ENCODE data around the gene MOXD1.
"Not testable (repeated sequence)": the region's sequence is repeated elsewhere in the genome, so short reads cannot be mapped to it uniquely, and the experiment has no call there.

The MOXD1 gene

DNA sequence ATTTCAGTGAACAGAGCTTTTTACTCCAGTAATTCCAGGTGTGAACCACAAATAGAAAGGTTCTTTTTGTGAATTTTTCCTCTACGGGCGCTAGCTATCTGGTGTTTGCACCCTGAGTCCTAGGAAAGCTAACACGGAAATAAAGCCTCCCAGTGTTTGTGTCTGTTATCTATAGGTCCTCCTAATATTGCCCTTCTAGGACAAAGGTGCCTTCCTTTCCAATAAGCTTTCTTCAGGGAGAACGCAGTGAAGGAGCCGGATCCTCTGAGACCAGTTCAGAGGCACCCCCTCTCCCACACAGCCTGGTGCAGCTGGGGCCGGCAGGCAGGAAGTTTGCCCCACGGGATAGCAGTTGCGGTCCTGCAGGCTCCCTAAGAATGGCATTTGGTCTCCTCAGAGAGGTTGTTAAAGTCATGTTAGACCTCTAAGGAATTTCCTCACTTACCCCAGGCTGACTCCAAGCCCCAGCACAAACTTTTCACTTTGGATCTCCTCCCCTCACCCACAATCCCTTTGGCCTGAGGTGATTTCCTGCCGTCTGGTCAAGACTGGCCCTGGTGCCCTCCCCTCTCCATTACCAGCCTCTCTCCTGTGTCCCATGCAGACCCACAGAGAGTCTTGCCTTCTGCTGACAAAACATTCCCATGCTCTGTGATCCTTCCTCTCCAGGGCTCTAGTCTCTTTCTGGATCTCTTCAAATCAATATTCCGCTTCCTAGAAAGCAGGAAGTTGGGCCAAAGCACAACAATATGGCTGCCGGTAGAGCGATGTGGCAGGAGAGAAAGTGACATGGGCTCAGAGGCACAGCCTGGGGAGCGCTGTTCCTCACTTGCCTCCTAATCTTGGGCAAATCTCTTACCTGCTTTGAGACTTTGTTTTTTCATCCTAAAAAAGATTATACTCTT, 126.0 kb downstream of the MOXD1 start:
- DNase-seq: no peak

DNA sequence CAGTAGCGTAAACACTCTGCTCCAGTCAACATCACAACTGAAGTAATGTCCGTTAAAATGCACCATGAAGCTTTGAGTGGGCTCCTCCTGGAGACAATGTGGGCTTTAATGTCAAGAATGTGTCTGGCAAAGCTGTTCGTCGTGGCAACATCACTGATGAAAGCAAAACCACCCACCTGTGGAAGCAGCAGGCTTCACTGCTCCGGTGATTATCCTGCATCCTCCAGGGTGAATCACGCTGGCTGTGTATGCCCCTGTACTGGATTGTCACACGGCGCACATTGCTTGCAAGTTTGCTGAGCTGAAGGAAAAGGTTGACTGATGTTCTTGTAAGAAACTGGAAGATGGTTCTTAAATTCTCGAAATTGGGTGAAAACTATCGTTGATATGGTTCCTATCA, 128.5 kb downstream of the MOXD1 start:
- no peak for DNase-seq

DNA sequence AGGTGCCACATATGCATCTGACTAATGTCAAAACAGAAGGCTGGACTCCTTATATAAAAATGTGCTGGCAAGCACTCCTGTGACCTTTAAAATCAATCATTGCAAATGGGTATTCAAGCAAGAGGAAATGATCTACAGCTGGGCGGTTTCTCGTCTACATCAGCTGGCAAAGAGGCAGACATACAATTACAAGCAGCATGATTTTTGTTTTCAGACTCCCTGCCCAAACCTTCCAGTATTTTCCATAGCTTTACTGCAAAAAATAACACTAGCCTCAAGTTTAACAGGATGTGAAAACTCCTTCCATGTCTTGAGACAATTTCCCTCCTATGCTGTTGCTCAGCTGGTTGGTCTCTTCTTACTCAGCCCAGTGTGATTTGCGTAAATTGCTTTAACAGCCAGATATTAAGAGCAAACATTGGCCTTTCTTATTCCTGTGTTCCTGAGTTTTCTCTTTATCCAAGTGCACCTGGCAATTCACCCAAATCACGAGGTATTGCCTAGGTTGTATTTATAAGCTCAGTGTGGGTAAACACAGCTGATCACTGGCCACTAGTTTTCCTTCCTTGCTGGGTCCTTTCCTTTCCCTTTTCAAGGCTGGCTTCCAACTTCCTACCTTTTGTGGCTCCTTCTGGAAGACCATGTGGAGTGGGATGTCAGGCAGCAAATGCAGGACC, 130.4 kb downstream of the MOXD1 start:
- no peak for DNase-seq

DNA sequence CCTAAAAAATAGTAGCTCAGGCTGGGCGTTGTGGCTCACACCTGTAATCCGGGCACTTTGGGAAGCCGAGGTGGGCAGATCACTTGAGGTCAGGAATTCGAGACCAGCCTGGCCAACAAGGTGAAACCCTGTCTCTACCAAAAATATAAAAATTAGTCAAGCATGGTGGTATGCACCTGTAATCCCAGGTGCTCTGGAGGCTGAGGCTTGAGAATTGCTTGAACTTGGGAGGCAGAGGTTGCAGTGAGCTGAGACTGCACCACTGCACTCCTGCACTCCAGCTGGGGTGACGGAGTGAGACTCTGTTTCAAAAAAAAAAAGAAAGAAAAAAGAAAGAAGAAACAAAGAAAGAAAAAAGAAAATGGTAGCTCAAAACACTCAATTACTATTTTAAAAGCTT, 132.6 kb downstream of the MOXD1 start:
- DNase-seq: not testable (repeated sequence)

DNA sequence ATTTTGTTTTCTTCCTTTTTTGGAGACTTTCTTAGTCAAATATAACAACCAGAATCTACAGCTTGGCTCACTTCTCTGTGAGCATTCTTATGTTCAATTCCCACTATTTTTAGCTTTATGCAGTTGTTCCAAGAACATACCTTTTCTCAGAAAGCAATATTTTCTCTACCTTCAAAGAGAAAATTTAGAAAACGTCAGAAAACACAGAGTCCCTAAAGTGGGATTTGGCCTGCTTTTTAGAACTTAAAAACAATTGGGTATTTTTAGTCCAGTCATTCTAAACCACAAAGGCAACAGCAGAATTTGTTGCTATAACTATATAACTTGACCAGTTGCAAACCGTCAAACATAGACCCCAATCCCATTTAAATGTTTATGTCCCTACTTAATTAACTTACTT, 133.1 kb downstream of the MOXD1 start:
- no peak for DNase-seq

DNA sequence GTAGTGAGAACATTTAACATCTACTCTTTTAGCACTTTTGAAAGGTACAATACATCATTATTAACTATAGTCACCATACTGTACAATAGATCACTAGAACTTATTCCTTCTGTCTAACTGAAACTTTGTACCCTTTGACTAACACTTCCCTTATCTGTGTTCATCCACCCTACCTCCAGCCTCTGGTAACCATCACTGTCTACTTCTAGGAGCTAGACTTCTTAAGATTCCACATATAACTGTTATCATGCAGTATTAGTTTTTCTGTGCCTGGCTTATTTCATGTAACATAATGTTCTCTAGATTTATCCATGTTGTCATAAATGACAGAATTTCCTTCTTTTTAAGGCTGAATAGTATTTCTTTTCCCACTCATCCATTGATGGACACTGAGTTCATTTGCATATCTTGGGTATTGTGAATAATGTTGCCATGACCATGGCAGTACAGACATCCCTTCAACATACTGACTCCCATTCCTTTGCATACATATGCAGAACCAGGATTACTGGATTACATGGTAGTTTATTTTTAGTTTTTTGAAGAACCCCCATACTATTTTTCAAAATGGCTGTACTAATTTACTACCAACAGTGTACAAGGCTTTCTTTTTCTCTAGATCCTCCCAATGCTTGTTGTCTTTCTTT, 135.7 kb downstream of the MOXD1 start:
- no peak for DNase-seq

DNA sequence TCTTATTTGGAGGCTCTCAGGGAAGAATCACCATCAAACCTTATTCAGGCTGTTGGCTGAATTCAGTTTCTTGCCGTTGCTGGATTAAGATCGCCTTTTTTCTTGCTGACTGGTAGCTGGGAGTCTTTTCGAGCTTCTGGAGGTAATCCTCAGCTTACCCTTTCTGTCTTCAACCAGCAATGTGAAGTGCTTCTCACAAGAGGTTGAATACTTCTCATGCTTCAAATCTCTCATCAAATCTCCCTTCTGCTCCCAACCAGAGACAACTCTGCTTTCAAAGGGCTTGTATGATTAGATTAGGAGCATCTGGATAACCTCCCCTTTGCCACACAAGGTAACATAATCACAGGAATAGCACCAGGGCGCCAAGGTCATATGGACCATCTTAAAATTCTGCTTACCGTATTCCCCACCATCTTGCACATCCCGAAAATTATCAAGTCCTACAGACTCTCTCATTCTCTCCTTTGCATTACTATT, 137.2 kb downstream of the MOXD1 start:
- DNase-seq: no peak

DNA sequence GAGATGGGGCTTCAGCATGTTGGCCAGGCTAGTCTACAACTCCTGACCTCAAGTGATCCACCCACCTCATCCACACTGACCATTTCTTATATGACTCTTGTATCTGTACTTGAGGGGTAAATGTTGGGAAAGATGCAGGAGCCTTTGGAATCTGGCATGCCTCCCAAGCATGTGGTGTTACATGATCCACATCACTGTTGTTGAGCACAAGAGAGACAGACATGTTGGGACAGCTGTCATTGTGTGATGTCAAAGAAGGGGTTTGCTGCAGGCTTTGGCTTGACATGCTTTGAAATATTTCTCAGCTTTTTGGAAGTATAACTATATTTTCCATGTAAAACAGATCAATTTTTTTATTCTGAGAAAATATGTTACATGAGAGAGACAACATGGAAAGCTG, 139.9 kb downstream of the MOXD1 start:
- DNase-seq: no peak

DNA sequence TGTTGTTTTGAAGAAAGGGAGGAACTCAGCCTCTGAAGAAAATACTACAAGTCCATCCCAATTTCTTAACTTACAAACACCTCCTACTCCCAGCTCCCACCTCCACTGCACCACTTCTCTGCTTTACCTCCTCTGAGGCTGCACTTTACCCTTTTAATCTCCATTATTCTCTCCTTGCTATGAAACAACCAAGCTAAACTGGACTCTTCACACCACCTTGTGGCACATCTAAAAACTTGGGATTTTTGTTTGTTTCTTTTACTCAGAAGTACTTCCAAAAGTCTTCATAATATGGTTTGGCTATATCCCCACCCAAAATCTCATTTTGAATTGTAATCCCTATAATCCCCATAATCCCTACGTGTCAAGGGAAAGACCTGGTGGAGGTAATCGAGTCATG, 142.2 kb downstream of the MOXD1 start:
- no peak for DNase-seq

DNA sequence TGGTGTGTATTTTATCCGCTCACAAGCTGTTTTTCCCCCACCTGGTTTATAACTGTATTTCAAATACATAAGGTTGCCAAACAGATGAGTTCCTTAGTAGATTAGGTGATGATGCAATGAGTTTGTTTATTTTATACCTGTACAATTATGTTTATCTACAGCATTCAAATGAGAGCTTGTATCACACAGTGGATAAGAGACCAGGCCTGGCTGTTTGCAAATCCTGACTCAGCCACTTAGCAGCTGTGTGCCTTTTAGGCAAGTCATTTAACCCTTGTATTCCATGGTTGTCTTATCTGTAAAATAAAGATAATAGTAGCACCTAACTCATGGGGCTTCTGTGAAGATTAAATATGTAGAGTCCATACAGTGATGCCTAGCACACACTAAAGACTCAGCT, 143.7 kb downstream of the MOXD1 start:
- no peak for DNase-seq

DNA sequence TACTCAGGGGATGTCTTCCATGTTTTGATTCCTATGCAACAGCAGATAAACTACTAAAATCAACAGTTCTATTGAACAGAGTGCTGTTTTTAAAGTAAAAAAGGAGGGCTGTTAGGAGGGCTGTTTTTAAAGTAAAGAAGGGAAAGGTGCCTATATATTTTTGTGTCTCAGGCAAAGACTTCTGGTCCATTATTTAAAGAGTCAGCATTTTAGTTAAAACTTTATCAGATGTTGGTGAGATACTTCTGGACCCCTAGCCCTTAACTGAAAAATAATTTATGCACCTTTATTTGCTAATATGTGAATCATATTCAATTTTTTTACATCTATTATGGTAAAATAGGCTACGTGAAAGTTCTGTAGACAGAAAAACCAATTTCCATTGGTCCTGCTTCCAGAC, 144.8 kb downstream of the MOXD1 start:
- DNase-seq: no peak

DNA sequence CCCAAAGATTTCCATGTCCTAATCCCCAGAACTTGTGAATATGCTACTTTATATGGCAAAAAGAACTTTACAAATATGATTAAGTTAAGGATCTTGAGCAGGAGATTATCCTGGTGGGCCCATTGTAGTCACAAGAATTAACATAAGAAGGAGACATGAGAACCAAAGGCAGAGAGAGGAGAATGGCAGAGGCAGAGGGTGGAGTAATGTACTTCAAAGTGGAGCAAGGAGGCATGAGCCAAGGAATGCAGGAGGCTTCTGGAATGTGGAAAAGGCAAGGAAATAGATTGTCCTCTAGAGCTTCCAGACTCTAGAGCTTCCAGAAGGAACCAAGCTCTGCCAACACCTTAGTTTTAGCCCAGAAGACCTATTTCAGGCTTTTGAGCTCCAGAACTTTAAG, 147.4 kb downstream of the MOXD1 start:
- DNase-seq: no peak

DNA sequence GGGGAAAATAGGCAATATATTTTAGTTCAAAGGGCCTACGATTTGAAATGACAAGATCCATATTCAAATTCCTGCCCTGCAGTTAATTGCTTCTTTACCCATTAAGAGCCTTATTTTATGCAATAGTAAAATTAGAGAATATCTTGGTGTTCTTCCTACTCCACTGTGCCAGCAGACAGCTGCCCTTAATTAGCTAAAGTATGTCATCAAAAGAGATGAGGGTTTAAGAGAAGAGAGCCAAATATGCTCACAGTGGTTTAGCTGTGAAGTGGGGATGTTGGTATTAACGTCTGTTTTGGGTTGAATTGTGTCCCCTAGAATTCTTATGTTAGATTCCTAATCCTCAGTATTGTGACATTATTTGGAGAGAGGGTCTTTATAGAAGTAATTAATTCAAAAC, 148.1 kb downstream of the MOXD1 start:
- no peak for DNase-seq

DNA sequence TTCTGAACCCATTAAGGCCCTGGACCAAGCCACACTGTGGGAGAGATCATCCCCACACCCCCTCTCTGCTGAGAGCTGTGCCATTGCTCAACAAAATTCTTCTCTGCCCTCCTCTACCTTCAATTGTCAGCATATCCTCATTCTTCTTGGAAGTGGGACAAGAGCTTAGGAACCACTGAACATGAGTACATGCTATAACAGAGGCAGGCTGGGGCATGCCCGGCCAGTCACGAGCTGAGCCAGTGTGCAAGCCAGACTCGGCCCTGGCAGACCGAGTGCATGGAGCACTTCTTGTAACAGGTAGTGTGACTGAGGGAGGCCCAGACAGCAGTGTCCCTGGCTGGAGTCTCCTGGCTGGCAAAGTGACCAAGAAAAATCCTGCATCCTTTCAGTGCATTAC, 149.2 kb downstream of the MOXD1 start:
- no peak for DNase-seq

DNA sequence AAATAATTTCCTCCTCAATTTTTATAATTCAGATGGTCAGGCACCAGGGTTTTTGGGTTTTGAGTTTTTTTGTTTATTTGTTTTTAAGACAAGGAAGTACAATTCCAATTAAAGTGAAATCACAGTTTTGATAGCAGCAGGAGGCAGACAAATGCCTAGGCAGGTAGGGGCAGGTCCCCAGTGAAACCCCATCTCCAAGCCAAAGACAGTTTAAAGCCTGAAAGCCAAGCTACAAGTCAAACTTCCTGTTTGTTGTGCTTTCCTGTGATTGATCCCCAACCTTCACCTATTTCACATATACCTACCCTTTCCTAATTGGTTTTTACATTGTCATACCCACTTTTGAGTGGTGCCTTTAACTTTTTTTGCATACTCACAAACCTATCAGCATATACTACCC, 149.6 kb downstream of the MOXD1 start:
- DNase-seq: no peak

DNA sequence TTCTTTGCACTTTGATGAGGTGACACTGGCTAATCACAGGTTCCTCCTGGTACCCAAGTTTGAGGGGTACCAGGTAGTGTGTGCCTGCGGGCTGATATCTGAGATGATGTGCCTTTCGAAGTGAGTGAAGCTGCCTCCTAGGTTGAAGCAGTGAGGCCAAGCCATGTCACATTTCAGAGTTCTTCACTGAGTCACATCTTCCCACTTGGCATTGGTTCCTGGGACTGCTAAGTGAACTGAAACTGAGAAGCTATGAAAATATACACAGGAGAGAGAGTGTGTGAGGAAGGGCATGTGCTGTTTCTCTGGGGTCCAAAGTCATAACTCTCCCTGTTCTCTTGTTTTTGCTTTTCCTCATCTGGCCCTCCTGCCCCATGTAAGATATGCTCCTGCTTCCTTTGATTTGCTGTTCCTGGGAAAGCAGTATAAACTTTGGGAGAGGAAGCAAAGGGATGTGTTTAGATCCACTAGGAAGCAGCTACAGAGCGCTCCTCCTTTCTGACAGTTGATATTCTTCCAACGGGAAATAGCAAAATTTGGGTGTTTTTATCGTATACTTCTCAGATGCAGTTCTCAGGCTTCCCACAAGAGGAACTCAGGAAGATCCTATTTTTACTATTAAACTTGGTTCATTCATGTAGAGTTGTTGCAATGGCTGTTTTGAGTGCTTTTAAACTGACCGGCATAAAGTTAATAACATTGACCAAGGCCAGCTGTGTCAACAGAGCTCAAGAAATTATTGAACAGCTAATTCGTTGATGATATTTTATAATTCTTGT, 153.7 kb downstream of the MOXD1 start:
- DNase-seq: no peak

DNA sequence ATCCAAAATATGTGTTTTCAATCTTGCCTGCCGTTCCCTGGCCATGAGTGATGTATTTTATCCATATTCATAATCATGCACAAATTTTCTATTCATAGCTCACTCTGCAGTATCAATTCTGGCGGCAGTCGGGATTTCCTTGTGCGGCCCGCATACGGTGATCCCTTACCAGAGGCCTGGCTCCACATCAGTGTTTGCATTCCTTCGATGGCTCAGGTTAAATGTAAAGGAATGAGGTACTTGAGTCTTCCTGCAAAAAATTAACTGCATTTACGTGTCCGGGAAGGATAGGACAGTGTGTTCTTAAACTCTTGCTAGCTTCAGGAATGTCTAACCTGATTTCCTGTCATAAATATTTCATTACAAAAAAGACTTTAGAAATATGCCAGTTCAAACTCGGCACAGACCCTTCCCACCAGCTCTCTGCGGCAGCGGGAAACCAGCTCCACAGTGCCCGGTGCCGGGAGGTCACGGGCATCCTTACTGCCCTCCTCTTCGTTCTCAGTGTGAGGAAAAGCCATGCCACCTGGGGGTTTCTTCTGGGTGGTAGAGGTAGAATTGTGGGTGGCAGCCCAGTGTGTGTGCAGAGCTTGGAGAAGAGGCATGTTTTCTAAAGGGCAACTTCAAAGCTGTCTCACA, 154.5 kb downstream of the MOXD1 start:
- no peak for DNase-seq

DNA sequence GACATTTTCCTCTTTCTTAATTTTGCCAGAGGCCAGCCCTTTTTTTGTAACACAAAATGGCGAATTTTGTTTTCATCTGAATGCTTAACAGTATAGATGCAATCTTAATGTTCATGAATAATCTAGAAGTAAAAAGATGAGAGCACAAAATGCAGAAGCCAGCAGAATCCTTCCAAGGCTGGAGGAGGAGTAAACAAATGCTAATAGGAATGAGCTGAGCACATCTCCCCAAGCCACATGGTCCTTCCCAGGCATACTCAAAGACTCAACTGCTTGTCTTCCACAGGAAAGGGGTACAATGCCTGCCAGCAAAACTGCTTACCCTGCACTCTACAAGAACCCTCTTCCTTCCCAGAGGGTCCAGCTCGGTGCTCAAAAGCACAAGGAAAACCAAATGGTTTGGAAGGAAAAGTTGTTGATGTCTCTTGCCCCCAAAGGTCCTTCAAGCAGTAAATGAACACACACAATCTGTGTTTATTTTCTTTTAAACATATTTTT, 155.1 kb downstream of the MOXD1 start:
- no peak for DNase-seq

Measured in NCI-H226 (cell line).